KMS-11 (cell line): ENCODE results near the gene LRRC1.

Source experiments
- H2AFZ ChIP-seq: fragments of 200-600 bp; sonication (generic); 2 replicates; pipeline ENCODE4 v1.6.1; 2016; ENCODE audit warnings: antibody characterized with exemption, mixed run types, low read depth
- H3K27ac ChIP-seq: fragments of 200-600 bp; sonication (generic); 2 replicates; pipeline ENCODE4 v1.6.1; 2016; ENCODE audit warnings: mild to moderate bottlenecking, mixed run types
- H3K27me3 ChIP-seq: fragments of 200-600 bp; sonication (generic); 2 replicates; pipeline ENCODE4 v1.6.1; 2017; ENCODE audit warnings: mild to moderate bottlenecking, low read depth, mixed run types, moderate library complexity; ENCODE audit not compliant: insufficient read depth
- H3K36me3 ChIP-seq: fragments of 200-600 bp; sonication (generic); 2 replicates; pipeline ENCODE4 v1.6.1; 2017; ENCODE audit warnings: mild to moderate bottlenecking, mixed run types; ENCODE audit not compliant: insufficient read depth
- H3K4me1 ChIP-seq: fragments of 200-600 bp; sonication (generic); 2 replicates; pipeline ENCODE4 v1.6.1; 2016; ENCODE audit warnings: mild to moderate bottlenecking, low read depth, mixed run types; ENCODE audit not compliant: poor library complexity, severe bottlenecking
- H3K4me2 ChIP-seq: fragments of 200-600 bp; sonication (generic); 2 replicates; pipeline ENCODE4 v1.7.0; 2016; ENCODE audit warnings: mild to moderate bottlenecking, mixed run types
- H3K4me3 ChIP-seq: fragments of 200-600 bp; sonication (generic); IDR thresholded peaks from 2 replicates; pipeline ENCODE4 v1.6.1; 2017; ENCODE audit warnings: low read depth, low read length, mixed read lengths; ENCODE audit not compliant: insufficient read depth
- H3K79me2 ChIP-seq: fragments of 200-600 bp; sonication (generic); 2 replicates; pipeline ENCODE4 v1.6.1; 2016; ENCODE audit warnings: low read depth, mixed run types; ENCODE audit not compliant: insufficient read depth
- H3K9ac ChIP-seq: fragments of 200-600 bp; sonication (generic); 2 replicates; pipeline ENCODE4 v1.6.1; 2016; ENCODE audit warnings: mild to moderate bottlenecking, mixed run types
- H4K20me1 ChIP-seq: fragments of 200-600 bp; sonication (generic); 2 replicates; pipeline ENCODE4 v1.6.1; 2016; ENCODE audit warnings: mild to moderate bottlenecking, mixed run types; ENCODE audit not compliant: insufficient read depth
- TF ChIP-seq, protein P1 (sequence below): fragments of 200-600 bp; sonication (generic); conservative IDR thresholded peaks from 2 replicates; pipeline ENCODE4 v1.6.1; 2017; ENCODE audit warnings: low read depth, mild to moderate bottlenecking, antibody characterized with exemption, low read length, moderate library complexity, mixed read lengths

LRRC1 gene

DNA sequence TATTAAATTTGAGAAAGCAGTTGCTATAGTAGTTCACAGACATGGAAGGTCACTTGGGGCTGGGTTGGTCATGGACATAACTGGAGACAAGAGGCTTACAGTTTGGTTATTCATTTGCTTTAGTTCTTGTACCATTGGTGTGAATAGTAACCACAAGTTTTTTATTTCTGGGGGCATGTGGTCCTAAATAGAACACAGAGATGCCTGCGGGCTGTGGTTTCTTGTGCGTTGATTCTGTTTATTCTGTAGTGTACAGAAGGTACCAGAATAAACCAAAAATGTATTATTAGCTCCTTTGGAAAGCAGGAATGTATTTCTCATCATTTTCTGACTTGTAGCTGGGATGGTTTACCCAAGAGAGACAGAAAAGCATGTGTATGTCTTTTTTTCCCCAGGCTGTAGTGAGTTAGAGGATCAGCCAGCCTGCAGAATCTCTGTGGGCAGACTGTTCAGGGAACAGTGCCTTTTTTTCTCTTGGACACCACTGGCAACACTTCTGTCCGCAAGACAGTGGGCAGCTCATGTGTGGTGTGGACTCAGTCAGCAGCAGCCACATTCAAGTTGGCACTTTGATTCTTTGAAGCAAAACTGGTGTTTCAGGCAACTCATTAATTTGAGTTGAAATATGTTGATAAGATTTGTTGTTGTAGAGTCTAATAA lies 122.1 kb downstream of the LRRC1 start:
- H3K4me3 ChIP-seq = no peak overlapping the region
- peak overlapping the region; percentile 81 for H3K4me2 ChIP-seq
- H3K9ac ChIP-seq = peak overlapping the region; percentile 23; the same call in 1 of the 2 replicates
- H3K36me3 ChIP-seq = no peaks in the 10 kb centered on the region
- H3K79me2 ChIP-seq = no peaks in the 10 kb centered on the region; the same call in 1 of the 2 replicates
- no peak overlapping the region for H2AFZ ChIP-seq
- H3K27me3 ChIP-seq = no peaks in the 10 kb centered on the region
- TF ChIP-seq, protein P1, sequence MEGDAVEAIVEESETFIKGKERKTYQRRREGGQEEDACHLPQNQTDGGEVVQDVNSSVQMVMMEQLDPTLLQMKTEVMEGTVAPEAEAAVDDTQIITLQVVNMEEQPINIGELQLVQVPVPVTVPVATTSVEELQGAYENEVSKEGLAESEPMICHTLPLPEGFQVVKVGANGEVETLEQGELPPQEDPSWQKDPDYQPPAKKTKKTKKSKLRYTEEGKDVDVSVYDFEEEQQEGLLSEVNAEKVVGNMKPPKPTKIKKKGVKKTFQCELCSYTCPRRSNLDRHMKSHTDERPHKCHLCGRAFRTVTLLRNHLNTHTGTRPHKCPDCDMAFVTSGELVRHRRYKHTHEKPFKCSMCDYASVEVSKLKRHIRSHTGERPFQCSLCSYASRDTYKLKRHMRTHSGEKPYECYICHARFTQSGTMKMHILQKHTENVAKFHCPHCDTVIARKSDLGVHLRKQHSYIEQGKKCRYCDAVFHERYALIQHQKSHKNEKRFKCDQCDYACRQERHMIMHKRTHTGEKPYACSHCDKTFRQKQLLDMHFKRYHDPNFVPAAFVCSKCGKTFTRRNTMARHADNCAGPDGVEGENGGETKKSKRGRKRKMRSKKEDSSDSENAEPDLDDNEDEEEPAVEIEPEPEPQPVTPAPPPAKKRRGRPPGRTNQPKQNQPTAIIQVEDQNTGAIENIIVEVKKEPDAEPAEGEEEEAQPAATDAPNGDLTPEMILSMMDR = no peak
- peak overlapping the region; percentile 71 for H3K27ac ChIP-seq
- H4K20me1 ChIP-seq = no peaks in the 10 kb centered on the region
- peaks cover 91% of the 10 kb centered on the region for H3K4me1 ChIP-seq

DNA sequence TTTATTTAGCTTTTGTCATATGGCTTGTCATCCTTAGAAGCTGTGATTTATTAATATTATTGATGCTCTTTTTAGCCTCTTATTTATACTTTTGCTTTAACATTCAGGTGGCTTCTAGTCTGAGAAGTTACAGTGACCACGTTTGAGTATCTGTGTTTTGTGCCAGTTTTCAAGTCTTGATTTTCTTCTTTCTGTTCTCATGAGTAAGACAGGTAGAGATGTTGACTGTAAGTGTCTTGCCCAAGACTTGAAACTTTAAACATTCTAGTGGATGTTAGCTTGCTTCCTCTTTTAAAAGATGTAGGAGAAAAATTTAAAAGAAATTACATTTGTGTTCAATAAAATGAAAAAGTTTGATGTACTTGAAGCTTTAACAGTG lies 122.6 kb downstream of the LRRC1 start:
- peak overlapping the region; percentile 81 for H3K4me2 ChIP-seq
- TF ChIP-seq, protein P1 = no peak

DNA sequence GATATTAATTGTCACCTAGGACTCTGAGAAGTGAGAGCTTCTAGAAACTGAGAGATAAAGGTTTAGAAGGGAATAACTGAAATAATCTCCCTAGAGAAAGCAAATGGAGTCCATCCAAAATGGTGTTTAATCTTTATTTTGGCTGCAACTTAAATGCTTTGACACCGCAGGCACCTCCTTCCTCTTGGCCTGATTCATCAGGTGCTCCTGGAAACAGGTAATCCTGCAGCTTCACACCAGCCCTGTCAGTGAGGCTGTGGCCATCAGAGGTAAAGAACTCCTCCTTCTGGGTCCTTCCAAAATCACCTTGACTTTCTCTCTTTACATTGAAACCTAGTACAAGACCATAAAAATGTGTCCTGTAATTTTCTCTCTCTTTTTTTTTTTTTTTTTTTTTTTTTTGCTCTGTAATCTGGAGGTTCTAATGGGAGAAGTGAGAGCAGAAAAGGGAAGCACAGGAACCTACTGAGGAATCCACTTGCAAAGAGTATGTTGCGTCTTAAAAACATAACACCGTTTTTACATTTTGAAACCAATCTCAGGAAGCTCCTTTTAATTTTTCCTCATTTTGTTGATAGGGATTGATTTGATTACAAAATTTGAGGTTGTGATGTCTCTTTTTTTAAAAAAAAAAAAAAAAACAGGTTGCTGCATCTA lies 124.2 kb downstream of the LRRC1 start:
- H3K9ac ChIP-seq = peak overlapping the region; percentile 23; the same call in 1 of the 2 replicates
- H3K27me3 ChIP-seq = no peaks in the 10 kb centered on the region
- peak overlapping the region; percentile 71 for H3K27ac ChIP-seq
- peaks cover 88% of the 10 kb centered on the region for H3K4me1 ChIP-seq
- 0 out of 2 replicates have a peak, but pooled peaks cover 3% of the 10 kb centered on the region for H3K36me3 ChIP-seq
- no peak overlapping the region for H2AFZ ChIP-seq
- H4K20me1 ChIP-seq = no peaks in the 10 kb centered on the region
- peak overlapping the region; percentile 81 for H3K4me2 ChIP-seq
- TF ChIP-seq, protein P1 = no peak
- H3K4me3 ChIP-seq = no peak overlapping the region
- no peaks in the 10 kb centered on the region; the same call in 1 of the 2 replicates for H3K79me2 ChIP-seq

More for the DNA sequence above, 122.6 kb downstream of the LRRC1 start:
- H3K27me3 ChIP-seq = no peaks in the 10 kb centered on the region
- peak overlapping the region; percentile 71 for H3K27ac ChIP-seq
- peaks cover 96% of the 10 kb centered on the region for H3K4me1 ChIP-seq
- H3K79me2 ChIP-seq = no peaks in the 10 kb centered on the region; the same call in 1 of the 2 replicates
- peak overlapping the region; percentile 23; the same call in 1 of the 2 replicates for H3K9ac ChIP-seq
- H4K20me1 ChIP-seq = no peaks in the 10 kb centered on the region
- 0 out of 2 replicates have a peak, but pooled peaks cover 2% of the 10 kb centered on the region for H3K36me3 ChIP-seq
- H3K4me3 ChIP-seq = no peak overlapping the region
- no peak overlapping the region for H2AFZ ChIP-seq

DNA sequence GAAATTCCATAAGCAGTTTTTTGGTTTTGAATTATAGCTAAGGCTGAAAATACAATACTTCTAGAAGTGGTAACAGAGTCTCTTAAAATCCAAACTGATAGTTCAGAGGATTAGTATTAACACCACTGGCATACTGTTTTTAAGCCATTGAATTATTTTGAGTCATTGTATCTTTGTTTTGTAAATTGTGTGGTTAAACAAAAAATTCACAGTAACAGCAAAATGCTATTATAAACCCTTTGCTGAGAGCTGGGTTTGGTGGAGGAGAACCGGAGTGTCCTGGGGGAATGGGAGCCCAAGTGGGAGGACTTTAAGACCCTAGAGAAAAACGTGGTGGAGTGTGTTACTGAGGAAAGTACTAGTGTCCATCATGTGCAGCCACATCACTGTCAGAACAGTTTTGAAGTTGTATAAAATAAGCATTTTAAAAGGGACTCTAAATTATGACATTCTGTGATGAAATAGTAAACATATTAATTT lies 125.1 kb downstream of the LRRC1 start:
- Histone ChIP-seq H2AFZ (no peak overlapping the region), H3K4me2 (peak overlapping the region; percentile 81), H4K20me1 (no peaks in the 10 kb centered on the region), H3K27ac (peak overlapping the region; percentile 71; the same call in 1 of the 2 replicates), H3K4me3 (no peak overlapping the region), H3K79me2 (no peaks in the 10 kb centered on the region; the same call in 1 of the 2 replicates), H3K4me1 (peaks cover 78% of the 10 kb centered on the region), H3K9ac (no peak overlapping the region), H3K27me3 (no peaks in the 10 kb centered on the region), H3K36me3 (0 out of 2 replicates have a peak, but pooled peaks cover 3% of the 10 kb centered on the region)
- TF ChIP-seq, protein P1 = no peak
